ENCODE measurements around the gene PTPN5.

Gene PTPN5

GRCh38 chr11:18776324-18776723, 15.3 kb downstream of the PTPN5 start:
- Histone ChIP-seq H3K9me3 (no peaks in the 10 kb centered on the region), H3K27me3 (no peaks in the 10 kb centered on the region), H3K4me3 (ENCODE audit: low read depth, low read length) (no peak overlapping the region), H3K36me3 (no peaks in the 10 kb centered on the region), H3K4me1 (no peaks in the 10 kb centered on the region)
- no peak for DNase-seq
- no peak for TF ChIP-seq CTCF (IDR thresholded peaks at IDR 0.05; ENCODE audit: low read depth, low read length)

DNA sequence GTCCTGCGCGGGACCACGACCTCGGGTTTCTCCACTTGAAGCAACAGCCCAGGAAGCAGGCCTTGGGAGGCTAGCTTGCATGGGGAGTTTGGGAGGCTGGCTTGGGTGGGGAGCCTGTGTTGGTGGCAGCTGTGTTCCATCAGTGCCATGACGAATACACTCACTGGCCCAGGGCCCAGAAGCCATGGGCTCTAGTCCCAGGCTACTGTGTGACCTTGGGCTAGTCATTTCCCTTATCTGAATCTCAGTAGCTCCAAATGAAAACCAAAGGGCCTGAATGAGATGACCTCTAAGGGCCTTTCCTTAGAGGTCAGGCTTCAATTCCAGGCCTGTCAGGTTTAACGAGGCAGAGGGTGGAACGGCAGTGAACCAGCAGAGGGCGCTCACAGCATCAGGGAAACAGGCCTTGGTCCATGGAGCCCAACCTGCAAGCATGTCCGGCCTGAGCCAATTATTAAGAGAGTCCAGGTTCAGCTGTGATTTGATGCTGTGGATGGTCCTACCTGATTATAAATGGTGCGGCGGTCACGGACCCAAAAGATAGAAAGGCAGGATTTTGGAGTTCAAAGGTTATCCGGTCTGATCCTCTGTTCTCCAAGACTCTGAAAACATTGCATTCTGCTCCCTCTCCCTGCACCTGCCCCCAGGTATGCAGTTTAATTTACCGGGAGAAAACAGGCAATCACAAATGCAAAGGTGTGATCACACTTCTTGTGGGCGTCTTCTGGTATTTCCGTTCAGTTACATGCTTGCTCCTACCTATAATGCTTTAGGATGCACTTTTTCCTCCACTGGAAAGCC, 15.9 kb downstream of the PTPN5 start:
- H3K9me3 ChIP-seq, result no peaks in the 10 kb centered on the region
- no peaks in the 10 kb centered on the region for H3K27me3 ChIP-seq
- DNase-seq, result peak; percentile 60
- H3K4me1 ChIP-seq, result no peaks in the 10 kb centered on the region
- H3K36me3 ChIP-seq, result no peaks in the 10 kb centered on the region
- H3K4me3 ChIP-seq (ENCODE audit: low read depth, low read length), result no peak overlapping the region
- TF ChIP-seq CTCF (IDR thresholded peaks at IDR 0.05; ENCODE audit: low read depth, low read length), result peak; percentile 73

DNA sequence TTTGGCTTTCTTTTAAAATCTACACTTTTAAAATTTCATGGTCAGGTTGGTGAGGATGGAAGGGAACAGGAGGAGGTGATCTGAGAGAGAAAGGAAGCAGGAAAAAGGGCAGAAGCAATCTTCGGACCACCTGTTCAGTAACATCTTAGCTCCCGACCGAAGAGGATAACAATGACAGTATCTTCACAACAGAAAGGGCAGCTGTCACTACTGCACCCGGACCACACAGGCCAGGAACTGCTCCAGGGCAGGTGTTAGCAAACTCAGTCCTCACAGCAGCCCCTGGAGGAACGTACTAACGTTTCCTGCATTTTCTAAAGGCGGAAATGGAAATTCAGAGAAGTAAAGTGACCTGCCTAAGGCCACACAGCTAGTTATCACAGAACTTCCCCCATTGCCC, 16.8 kb downstream of the PTPN5 start:
- Histone ChIP-seq H3K36me3 (no peaks in the 10 kb centered on the region), H3K4me3 (ENCODE audit: low read depth, low read length) (no peak overlapping the region)

DNA sequence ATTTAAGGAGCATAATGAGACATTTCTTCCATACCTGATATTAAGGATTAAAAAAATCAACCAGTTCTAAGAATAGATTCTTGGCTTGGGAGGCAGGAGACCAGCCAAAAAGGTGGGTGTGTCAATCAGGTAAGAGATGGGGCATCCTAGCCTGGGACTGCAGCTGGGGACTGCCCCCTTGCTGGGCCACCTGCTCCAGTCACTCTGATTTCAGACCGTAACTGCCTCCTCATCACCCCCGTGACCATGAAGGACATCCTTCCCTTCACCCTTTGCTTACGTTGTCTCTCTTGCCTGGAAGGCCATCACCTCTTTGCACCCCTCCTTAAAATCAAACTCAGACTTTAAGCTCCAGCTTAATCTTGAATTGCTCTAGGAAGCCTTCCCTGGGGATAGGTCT, 17.9 kb downstream of the PTPN5 start:
- Histone ChIP-seq H3K4me3 (ENCODE audit: low read depth, low read length) (no peak overlapping the region), H3K4me1 (no peaks in the 10 kb centered on the region), H3K36me3 (no peaks in the 10 kb centered on the region), H3K9me3 (no peaks in the 10 kb centered on the region), H3K27me3 (no peaks in the 10 kb centered on the region)
- DNase-seq, result no peak
- no peak for TF ChIP-seq CTCF (IDR thresholded peaks at IDR 0.05; ENCODE audit: low read depth, low read length)

More for the DNA sequence above, 16.8 kb downstream of the PTPN5 start:
- Histone ChIP-seq H3K27me3 (no peaks in the 10 kb centered on the region), H3K4me1 (no peaks in the 10 kb centered on the region), H3K9me3 (no peaks in the 10 kb centered on the region)
- DNase-seq, result no peak
- no peak for TF ChIP-seq CTCF (IDR thresholded peaks at IDR 0.05; ENCODE audit: low read depth, low read length)

DNA sequence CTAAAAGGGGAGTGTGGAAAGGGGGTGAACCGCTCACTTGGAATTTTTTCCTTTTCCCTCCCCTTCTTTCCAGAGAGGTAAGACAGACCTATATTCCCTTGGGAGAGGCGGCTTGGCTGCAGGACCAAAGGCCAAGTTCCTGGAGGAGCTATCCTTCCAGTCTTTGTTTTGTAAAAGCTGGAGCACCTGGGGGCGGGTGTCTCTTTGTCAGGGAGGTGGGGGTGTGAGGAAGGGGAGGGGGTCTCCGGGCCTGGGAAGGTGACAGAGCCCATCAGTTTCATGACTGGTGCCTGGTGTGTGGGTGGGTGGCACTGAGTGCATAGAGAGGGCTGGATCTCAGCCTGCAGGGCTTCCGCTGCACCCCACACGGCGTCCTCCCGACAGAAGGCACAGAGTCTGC, 18.5 kb downstream of the PTPN5 start:
- Histone ChIP-seq H3K27me3 (no peaks in the 10 kb centered on the region), H3K9me3 (no peaks in the 10 kb centered on the region), H3K4me1 (no peaks in the 10 kb centered on the region), H3K4me3 (ENCODE audit: low read depth, low read length) (no peak overlapping the region), H3K36me3 (no peaks in the 10 kb centered on the region)
- no peak for DNase-seq
- TF ChIP-seq CTCF (IDR thresholded peaks at IDR 0.05; ENCODE audit: low read depth, low read length), result no peak

DNA sequence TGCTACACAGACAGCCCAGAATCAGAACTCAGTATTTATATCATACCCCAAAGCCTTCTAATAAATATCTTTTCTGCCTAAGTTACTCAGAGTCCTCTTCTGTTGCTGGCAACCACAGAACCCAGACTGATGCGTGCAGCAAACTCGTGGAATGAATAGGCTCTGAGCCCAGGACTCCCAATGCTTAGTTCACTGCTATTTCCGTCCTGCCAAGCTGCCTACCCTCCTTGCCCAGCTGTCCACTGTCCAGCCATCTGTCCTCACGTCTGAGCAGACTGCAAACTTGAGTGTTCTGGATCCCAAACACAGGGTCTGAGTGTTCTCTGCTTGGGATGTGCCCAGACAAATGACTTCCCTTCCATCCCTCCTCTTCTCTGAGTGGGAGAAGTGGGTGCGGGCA, 19.4 kb downstream of the PTPN5 start:
- no peaks in the 10 kb centered on the region for H3K4me1 ChIP-seq
- DNase-seq, result no peak
- H3K27me3 ChIP-seq, result no peaks in the 10 kb centered on the region
- H3K4me3 ChIP-seq (ENCODE audit: low read depth, low read length), result no peak overlapping the region
- H3K9me3 ChIP-seq, result no peaks in the 10 kb centered on the region
- no peak for TF ChIP-seq CTCF (IDR thresholded peaks at IDR 0.05; ENCODE audit: low read depth, low read length)
- H3K36me3 ChIP-seq, result no peaks in the 10 kb centered on the region
